Activated gamma-delta T cell treated with Interleukin-2 at 50 U/mL for 16 hours (primary cell): ENCODE measurements around the gene ADAMTS2.

ENCODE experiments used
- DNase-seq: peaks from one replicate; pipeline ENCODE4 v3.0.0-alpha.2; 2020

Gene ADAMTS2

GRCh38 chr5:179343719-179344430, 1.4 kb downstream of the ADAMTS2 start:
- no peak for DNase-seq

GRCh38 chr5:179343021-179343718, 2.1 kb downstream of the ADAMTS2 start:
- DNase-seq, result no peak

DNA sequence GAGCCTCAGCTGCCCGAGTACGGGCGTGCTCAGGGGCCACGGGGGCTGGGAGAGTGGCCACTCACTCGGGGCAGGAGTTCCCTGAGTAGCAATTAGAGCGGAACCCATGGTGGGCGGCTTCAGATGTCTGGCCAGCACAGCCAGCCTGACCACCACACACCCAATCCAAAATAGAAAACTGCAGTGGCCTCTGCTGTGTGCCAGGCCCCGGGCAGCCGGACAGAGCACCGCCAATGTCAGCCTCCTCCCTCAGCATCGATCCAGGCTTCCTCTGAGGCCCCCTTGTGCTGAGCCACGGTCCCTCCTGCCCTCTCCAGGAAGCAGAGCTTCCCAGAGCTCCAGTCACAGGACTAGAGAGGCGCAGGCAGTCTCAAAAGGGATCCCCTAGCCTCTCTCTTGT, 2.7 kb downstream of the ADAMTS2 start:
- no peak for DNase-seq

GRCh38 chr5:179340465-179340864, 4.8 kb downstream of the ADAMTS2 start:
- no peak for DNase-seq

- no peak for DNase-seq
These were observed 5.3 kb downstream of the ADAMTS2 start for GRCh38 chr5:179339996-179340395.

DNA sequence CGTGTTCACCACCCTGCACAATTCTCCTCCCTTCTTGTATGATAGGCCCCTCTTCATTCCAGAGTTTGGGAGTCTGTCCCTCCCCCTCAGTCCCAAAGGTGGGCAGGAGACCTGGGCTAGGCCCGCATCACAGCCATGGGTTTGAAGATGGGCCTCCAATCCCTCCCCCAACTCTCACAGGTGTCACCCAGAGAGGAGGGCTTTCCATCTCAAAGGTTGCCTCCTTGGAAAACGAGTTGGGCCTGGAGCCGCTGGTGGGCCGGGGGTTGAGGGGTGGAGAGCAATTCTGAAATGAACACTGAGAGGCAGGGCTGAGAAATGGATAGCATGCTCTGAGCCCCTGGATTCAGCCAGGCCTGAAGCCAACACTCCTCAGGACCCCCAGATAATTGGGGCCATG, 6.2 kb downstream of the ADAMTS2 start:
- DNase-seq, result no peak

GRCh38 chr5:179337796-179338676, 7.2 kb downstream of the ADAMTS2 start:
- no peak for DNase-seq

DNA sequence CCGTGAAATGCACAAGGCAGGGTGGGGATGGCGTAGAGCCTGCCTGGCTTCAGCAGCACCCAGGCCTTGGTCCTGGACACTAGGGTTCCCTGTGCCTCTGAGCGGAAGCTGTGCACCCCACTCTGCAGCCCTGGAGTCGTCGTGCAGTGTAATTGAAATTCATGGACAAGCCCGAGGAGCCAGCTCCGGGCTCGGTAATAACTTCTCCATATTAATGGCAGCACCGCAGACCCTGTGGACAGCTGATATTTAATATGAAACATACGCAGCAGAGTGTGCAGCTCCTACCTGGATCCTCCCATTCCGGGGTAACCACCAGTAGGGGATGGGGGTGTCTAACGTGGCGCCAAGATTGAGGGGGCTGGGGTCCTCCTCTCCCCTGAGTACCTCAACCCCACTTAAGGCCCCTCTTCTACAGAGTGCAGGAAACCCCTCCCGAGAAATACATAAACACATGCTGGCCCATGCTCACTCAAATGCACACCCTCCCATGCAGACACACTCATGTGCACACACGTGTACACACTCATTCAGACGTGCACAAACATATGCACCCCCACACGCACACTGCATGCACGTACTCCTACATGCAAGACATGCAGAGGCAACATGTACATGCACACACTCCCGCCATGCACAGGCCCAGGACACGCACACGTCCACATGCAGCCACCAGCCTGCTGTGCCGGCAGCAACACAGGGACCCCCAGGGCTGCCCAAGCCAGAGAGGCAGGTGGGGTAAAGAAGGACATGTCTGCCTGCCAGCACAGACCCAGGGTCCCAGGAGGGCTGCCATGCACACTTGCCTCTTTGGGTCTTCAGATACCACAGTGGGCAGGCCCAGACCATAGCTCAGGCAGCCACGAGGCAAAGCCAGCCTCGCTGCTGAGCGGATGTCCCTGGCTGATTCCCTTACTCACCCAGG, 8.1 kb downstream of the ADAMTS2 start:
- no peak for DNase-seq

GRCh38 chr5:179336126-179336870, 9.0 kb downstream of the ADAMTS2 start:
- DNase-seq, result no peak

DNA sequence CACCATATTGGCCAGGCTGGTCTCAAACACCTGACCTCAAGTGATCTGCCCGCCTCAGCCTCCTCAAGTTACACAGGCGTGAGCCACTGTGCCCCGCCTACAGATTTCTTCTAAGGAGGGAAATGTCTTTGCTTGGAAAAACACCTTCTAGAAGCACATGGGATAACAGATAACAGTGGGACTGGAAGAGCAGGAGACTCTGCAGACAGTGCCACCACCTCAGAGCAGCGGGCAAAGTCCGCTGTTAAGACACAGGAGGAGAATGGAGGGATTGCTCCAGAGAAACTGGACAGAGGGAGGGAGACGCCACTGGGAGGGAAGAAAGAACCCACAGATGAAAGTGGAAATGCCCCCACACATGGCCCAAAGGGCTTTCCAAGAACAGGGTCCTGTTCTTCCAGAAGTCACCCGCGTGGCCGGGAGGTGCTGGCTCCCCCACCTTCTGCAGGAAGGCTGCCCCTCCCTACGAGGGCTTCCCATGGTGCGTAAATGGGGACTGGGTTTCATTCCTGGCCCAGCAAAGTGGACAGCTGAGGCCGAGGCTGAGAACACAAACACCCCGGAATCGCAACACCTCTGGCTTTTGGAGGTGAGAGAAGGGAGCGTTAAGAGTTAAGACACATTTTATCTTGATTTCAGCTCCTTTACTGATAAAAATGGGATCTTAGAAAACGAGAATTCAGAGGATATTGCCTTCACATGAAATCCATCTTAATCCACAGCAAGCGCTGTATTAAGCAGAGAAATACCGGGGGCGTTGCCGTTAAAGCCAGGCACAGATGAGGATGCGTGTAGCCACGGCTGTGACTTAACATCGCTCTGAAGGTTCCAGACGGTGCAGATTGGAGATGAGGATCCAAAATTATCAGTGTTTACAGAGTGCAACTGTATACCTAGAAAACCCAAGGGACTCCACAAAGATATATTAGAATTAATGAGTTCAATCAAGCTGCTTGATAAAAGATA, 11.2 kb downstream of the ADAMTS2 start:
- no peak for DNase-seq

- DNase-seq, result no peak
These were observed 12.4 kb downstream of the ADAMTS2 start for GRCh38 chr5:179332741-179333290.

DNA sequence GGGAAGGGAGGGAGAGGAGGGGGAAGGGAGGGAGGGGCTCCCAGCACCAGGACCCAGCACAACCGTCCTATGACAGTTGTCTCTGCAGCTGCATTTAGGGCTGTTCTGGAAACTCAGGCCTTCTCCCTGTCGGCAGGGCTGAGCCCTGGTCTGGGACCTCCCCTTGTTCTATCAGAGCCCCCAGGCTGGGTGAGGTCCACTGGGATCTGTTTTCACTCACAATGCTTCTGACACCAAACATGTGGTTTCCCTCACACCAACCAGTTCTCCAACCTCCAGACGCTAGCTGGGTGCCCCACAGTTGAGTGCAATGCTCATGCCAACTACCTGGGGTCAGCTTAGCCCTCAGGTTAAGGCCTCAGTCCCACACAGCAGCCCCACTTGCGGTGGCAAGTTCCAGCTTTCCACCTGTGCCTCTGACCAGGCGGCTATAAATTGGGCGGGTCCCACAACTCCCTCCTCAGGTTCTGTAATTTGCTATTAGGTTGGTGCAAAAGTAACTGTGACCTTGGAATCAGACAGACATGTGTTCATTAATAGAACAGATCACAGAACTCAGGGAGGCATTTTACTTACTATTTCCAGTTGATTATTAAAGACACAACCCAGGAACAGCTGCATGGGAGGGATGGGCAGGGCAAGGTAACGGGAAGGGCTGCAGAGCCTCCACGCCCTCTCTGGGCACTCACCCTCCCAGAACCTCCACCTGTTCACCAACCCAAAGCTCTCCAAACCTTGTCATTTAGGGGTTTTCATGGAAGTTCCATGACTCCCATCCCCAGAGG, 13.5 kb downstream of the ADAMTS2 start:
- no peak for DNase-seq

- DNase-seq, result no peak
These were observed 14.9 kb downstream of the ADAMTS2 start for GRCh38 chr5:179330186-179330900.

GRCh38 chr5:179328291-179328690, 17.0 kb downstream of the ADAMTS2 start:
- DNase-seq, result no peak

GRCh38 chr5:179327021-179327735, 18.1 kb downstream of the ADAMTS2 start:
- DNase-seq, result no peak

DNA sequence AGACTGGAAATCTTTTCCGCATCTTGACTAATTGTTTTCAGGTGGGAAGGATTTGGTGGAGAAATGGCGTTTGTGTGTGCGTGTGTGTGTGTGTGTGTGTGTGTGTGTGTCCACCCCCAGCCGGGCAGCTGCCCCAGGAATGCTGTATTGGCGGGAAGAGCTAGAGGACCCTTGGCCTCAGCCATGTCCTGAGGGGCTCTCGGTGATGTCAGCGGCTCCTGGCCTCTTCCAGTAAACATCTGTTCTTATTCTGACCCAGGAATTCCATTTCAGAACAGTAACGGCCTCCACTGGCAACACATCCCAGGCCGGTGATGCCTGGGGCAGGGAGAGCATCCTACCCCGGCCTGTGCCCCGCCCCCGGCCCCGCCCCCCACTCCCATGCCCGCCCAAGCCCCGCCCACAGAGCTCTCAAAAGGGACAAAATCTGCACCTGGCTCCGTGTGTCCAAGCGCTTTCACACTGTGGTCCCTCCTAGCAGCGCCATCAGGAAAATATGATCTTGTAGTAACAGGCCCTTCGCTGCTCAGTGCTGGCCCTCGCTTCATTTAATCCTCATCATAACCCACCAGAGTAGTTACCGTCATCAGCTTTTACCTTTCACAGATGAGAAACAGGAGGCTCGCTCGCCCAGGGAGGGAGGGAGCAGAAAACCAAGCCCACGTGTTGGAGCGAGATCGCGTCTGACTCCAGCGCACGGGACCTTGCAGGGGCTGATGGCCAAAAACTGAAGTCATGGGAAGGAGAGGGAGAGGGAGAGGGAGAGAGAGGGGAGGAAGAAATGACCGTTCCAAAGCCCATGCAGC, 18.9 kb downstream of the ADAMTS2 start:
- DNase-seq, result no peak
